ENCODE measurements around the gene CPT1B.

GRCh38 chr22:50612168-50612527 lies 33.9 kb upstream of the CPT1B start:
- TF ChIP-seq, protein P1, sequence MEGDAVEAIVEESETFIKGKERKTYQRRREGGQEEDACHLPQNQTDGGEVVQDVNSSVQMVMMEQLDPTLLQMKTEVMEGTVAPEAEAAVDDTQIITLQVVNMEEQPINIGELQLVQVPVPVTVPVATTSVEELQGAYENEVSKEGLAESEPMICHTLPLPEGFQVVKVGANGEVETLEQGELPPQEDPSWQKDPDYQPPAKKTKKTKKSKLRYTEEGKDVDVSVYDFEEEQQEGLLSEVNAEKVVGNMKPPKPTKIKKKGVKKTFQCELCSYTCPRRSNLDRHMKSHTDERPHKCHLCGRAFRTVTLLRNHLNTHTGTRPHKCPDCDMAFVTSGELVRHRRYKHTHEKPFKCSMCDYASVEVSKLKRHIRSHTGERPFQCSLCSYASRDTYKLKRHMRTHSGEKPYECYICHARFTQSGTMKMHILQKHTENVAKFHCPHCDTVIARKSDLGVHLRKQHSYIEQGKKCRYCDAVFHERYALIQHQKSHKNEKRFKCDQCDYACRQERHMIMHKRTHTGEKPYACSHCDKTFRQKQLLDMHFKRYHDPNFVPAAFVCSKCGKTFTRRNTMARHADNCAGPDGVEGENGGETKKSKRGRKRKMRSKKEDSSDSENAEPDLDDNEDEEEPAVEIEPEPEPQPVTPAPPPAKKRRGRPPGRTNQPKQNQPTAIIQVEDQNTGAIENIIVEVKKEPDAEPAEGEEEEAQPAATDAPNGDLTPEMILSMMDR (IDR thresholded peaks at IDR 0.05; ENCODE audit: extremely low read depth in 1 of 2, insufficient read depth in 1 of 2, low read depth in 1 of 2, low read length in 2 of 2), result no peak
- TF ChIP-seq POLR2AphosphoS5 (IDR thresholded peaks at IDR 0.05; ENCODE audit: insufficient read depth, low read depth, low read length) (no peak), EZH2 (IDR thresholded peaks at IDR 0.05; ENCODE audit: borderline replicate concordance, low read depth, low read length, severe bottlenecking) (no peak), MAX (IDR thresholded peaks at IDR 0.05; ENCODE audit: insufficient read depth, insufficient read length) (no peak), POLR2A (IDR thresholded peaks at IDR 0.05; ENCODE audit: low read depth, low read length) (no peak)

All from endothelial cell of umbilical vein (primary cell).